GM21737 (cell line): ENCODE measurements around the gene CLIC3.
"Not testable (repeated sequence)": the region's sequence is repeated elsewhere in the genome, so short reads cannot be mapped to it uniquely, and the experiment has no call there.

Source experiments
- ATAC-seq: cut with Tn5 transposase; IDR thresholded peaks from one replicate; pipeline ENCODE4 v1.9.1; 2021; ENCODE audit warnings: mild to moderate bottlenecking, moderate library complexity; ENCODE audit not compliant: unreplicated experiment

CLIC3 gene

GRCh38 chr9:136996361-136997292 is at the start of gene CLIC3:
Gene CLIC3, minus strand, starts transcription at chr9:136996568. Its CDS starts 25 bp downstream, at chr9:136996543.
- ATAC-seq = no peak

- ATAC-seq = no peak
Measured at GRCh38 chr9:137045294-137046087, 49.1 kb upstream of the CLIC3 start.

GRCh38 chr9:137044502-137045177 is 48.3 kb upstream of the CLIC3 start:
- no peak for ATAC-seq

- no peak for ATAC-seq
Measured at GRCh38 chr9:137044037-137044436, 47.7 kb upstream of the CLIC3 start.

GRCh38 chr9:137042751-137043727 is 46.7 kb upstream of the CLIC3 start:
- ATAC-seq = no peak

GRCh38 chr9:137041124-137041523 is 44.8 kb upstream of the CLIC3 start:
- ATAC-seq = no peak

GRCh38 chr9:137040568-137040967 is 44.2 kb upstream of the CLIC3 start:
- no peak for ATAC-seq

- no peak for ATAC-seq
Measured at GRCh38 chr9:137039611-137040366, 43.4 kb upstream of the CLIC3 start.

GRCh38 chr9:137038916-137039315 is 42.5 kb upstream of the CLIC3 start:
- no peak for ATAC-seq

- no peak for ATAC-seq
Measured at GRCh38 chr9:137037483-137037882, 41.1 kb upstream of the CLIC3 start.

- ATAC-seq = no peak
Measured at GRCh38 chr9:137037035-137037434, 40.7 kb upstream of the CLIC3 start.

- no peak for ATAC-seq
Measured at GRCh38 chr9:137035937-137036336, 39.6 kb upstream of the CLIC3 start.

- no peak for ATAC-seq
Measured at GRCh38 chr9:137035507-137035834, 39.1 kb upstream of the CLIC3 start.

- ATAC-seq = no peak
Measured at GRCh38 chr9:137034709-137035506, 38.5 kb upstream of the CLIC3 start.

GRCh38 chr9:137034039-137034708 is 37.8 kb upstream of the CLIC3 start:
- no peak for ATAC-seq

GRCh38 chr9:137033481-137033880 is 37.1 kb upstream of the CLIC3 start:
- not testable (repeated sequence) for ATAC-seq

GRCh38 chr9:137032858-137033257 is 36.5 kb upstream of the CLIC3 start:
- no peak for ATAC-seq
